GM21529 (cell line): ENCODE measurements around the gene TRPC4.
"Not testable (repeated sequence)": the region's sequence is repeated elsewhere in the genome, so short reads cannot be mapped to it uniquely, and the experiment has no call there.

Source experiments
- ATAC-seq: cut with Tn5 transposase; IDR thresholded peaks from one replicate; pipeline ENCODE4 v1.9.1; 2021; ENCODE audit not compliant: unreplicated experiment

Gene TRPC4

DNA sequence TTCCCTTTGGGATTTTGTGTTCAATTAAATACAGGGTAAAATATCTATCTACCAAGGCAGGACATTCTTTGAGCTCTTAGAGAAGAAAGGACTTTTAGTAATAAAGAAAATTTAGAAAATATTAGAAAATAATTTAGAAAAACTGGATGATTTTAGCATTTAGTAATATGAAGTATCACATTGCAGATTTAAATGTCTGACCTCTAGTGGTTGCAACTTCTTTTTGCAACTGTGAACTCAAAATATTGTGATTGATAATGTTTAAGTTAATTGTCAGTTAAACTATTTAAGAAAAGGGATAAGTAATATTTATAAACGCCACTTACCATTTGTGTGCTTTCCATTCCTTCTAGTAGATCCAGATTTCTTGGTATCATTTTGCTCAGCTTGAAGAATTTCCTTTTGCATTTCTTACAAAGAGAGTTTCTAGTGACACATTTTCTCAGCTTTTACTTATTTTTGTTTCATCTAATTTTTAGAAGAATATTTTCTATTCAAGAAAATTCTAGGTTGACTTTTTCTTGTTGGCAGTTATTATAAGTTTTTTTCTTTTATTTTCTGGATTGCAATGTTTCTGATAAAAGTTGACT, 260.7 kb downstream of the TRPC4 start:
- ATAC-seq: no peak

DNA sequence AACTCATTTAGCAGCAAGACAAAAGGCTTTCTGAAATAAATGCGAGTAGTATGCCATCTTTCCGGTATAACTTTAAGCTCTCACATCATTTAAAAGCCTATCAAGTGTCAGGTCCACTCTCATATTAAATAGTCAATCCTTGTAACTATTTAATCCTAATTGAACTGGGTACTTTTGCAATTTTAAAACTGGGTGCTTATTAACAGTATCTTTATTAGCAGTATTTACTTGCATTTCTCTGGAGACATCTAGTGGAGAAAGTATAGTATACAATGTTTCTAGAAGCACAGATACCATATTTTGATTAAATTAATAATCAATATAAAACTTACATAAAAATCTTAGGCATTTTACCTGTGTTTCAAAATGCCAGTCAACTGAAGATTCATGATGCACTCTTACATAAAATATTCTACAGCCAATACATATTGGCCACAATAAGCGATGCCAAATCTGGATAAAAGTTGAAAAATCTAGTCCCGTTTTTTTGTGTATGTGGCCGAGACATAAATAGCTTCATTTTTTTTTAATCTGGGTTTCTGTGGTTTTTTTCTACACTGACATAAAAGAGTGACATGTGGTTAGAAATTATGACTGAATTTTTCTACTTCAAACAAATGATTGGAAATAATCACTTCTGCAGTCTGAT, 266.7 kb downstream of the TRPC4 start:
- no peak for ATAC-seq

DNA sequence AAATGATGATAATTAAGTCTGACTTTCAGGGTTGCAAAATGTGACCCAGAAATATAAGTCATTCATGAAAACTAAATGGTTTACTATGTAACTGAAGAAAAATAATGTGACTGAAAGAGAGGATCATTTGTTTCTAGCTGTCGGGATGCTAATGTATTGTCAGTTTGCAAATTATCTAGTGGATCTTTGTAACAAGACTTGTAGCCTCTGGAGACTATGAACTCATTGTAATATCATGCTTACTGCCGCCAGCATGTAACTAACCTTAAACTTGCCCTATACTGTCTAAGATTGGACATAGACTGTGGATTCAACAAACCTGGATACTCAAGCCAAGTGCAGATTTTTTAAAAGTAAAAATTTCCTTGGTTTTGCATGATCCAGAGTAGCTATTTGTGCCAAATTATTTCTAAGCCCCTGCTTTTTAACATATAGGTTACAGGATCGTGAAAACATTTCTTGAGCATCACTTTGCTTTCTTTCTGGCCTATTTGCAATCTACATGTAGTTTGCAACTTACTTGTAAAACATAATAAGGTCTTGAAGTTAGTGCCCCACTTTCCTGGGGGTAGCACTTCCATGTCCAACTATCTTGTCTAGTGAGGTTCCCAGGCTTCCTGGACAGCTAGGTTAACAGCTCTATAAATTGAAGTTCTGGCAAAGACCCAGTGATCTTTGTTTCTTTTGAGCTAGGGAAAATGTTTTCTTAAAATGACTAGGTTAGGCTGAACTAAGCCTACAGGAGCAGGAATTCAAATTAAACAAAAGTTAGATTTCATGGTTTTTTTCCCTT, 267.7 kb downstream of the TRPC4 start:
- no peak for ATAC-seq

DNA sequence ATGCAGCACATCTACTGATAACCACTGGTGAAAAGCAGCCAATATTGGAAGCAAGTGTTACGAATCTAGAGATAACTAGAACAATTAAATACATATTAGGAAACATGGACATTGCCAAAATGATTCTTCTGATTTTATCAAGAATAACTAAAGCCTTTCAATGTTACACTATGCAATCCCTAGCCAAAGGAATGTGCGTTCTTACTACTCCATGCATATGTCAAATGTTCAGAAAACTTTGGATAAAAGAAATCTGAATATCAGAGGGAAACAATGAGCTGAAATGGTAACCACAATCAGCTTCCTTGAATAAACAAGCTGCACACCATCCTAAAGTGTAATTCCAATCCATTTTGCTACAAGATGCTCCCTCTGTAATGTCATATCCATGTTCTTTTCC, 270.1 kb downstream of the TRPC4 start:
- ATAC-seq: no peak

DNA sequence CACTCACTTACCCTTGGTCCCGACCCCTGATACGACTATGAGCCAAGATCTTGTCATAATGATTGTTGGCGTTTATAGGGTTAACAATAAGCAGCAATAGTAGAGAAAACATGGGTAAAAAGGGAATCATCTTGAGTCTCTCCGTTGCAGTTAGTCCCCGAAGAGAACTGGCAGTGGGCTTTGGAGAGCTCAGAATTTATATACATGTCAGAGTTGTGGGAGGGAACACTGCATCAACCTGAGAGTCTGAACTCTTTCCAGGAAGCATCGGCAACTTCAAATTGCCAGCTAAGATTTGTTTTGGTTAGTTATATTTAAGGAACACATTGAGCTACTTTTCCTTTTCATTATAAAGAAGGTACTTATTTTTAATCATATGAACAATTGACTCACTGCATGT, 271.0 kb downstream of the TRPC4 start, which contains the start of gene POSTN:
Gene POSTN, minus strand, starts transcription at position 172 of the 400 bp plus-strand sequence. Its CDS starts 42 bp downstream, at position 130.
- ATAC-seq: no peak

DNA sequence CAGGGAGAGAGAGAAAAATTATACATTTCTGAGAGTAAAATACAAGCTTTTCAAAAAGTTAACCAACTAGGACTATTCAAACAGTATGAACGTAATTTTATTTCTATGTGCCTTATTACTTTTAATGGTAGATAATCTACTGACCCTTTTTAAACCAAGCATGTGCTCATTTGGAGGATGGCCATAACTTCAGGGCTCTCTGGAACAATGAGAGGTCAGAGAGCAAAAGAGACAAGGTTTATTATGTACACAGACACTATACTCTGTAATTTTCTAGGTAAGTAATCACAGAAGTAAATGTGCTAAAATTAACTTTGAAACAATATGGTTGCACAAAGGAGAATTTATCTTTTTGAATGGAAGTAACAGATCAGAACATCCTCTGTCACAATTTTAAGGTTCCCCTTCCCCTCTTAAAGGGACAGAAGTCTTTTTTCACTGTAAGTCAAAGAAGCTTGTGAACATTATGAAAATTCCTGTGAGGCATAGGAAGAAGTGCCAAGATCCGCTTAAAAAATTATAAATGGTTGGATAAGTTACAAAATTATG, 272.0 kb downstream of the TRPC4 start:
- no peak for ATAC-seq

DNA sequence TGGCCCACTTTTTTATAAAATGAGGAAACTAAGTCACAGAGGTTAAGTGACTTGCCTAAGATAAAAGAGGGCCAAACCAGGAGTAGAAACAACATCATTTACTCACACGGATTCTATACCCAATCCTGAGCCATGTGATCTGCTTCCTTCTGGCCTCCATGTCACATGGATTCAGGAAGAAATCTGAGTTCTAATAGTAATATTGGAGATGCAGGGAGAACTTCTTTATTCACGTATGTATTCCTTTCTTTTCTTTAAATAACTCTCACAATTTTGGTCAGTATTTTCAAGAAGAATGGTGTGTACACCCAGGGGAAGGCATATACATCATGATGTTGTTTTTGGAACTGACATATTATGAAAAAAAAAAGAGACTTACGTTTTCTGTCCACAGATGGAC, 272.8 kb downstream of the TRPC4 start:
- no peak for ATAC-seq

DNA sequence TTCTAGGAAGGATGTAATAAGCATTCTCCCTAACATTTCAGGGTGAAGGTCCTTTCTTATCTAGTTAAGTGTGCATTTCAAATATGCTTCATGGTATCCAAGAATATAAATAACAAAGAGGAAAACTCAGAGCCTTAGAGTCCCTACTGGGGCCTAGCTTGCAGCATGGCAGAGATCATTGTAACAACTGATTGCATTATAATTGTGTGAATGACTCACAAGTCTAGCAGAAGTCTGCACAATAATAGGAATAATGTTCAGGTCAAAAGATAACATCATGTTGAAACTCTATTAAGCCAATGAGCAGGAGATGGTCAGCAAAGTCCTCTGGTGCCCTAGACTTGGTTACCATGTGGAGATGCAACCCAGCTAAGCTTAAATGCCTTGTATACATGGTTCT, 274.4 kb downstream of the TRPC4 start:
- ATAC-seq: no peak

DNA sequence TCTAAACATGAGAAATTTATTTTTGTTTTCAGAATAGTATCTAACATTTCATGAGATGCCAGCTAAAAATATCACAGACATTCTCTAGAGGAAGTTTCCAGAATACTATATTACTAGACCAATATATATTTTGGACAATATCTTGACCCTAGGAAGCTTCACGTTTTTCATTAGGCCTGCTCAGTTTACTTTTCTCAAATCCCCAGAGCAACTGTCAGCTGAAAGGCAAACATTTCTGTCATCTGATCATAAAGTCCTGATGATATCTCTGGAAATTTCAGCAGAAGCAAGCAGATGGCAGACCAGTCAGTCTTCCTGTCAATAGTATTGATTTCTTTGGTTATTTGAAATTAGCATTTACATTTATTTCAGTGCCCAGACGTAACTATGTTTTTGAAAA, 275.0 kb downstream of the TRPC4 start:
- no peak for ATAC-seq

DNA sequence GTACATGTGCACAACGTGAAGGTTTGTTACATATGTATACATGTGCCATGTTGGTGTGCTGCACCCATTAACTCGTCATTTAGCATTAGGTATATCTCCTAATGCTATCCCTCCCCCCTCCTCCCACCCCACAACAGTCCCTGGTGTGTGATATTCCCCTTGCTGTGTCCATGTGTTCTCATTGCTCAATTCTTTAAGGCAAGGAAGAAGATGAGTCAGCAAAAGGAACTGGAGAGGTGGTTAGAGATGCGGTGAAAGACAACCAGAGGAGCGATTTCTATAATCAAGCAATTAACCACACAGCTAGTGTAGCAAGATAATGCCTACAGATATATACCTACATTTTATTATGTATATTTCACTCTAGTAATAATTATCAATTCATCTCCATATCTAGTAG, 280.2 kb downstream of the TRPC4 start:
- ATAC-seq: not testable (repeated sequence)

DNA sequence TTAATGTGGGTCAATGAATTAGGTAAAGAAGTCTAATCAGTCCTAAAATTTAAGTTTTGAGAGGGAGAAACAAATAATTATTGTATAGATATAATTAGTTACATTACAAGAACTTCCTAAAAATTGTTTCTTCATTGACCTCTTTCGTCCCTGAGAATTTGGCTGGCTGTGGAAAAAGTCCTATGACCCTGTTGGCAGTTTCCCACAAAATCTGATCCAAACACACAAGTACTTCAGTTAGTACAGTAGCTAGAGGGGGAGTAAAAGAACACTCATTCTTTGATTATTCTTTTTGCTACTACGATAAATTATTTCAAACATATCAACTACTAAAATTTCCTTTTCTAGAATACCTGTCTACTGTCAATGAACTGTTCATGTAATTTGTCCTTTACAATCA, 282.3 kb downstream of the TRPC4 start:
- ATAC-seq: no peak
